Measurements from ENCODE around the gene FOXF2.
A peak's percentile ranks its signal among the peaks of the same experiment; 100 is the strongest.

DNA sequence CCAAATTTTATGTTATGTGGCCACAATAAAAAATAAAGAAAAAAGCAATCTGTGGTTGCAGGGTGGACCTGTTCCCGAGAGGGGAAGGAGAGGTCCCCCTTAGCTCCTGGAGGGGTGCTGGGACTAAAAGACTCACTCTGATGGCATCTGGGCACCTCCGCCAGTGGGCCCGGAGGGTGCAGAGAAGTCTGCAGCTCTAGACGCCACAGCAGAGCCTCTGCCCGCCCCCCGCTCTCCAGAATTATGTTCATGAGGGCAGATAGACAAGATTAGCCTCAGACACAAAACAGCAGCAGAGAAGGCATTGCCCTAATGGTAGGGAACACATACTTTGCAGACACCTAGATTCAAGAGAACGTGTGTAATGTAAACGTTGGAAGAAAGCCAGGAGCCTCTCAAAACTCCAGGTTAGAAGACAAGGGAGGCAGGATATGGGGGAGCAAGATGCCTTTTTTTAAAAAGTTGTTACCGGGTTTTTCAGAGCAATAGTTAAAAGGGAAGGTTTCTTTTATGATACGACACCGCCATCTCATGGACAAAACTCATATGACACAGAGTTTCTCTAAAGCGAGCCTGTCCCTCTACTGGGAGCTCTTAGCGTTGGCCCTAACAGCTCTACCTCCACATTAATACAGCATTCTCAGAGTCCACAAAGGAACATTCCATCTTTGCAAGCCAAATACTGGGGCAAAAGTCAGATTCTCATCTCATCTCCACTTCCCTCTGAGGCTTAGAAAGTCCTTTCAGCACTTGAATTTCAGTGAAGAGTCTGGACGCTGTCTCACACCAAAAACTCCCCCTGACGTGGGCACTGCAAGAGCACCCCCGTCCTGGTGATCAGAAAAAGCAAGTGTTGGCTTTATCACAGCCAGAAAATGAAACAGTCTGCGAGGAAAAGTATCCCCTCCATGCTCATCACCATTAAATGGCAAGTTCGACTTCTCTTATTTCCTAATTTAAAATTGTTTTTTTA lies 47.2 kb downstream of the FOXF2 start:
- TF ChIP-seq, protein P1, sequence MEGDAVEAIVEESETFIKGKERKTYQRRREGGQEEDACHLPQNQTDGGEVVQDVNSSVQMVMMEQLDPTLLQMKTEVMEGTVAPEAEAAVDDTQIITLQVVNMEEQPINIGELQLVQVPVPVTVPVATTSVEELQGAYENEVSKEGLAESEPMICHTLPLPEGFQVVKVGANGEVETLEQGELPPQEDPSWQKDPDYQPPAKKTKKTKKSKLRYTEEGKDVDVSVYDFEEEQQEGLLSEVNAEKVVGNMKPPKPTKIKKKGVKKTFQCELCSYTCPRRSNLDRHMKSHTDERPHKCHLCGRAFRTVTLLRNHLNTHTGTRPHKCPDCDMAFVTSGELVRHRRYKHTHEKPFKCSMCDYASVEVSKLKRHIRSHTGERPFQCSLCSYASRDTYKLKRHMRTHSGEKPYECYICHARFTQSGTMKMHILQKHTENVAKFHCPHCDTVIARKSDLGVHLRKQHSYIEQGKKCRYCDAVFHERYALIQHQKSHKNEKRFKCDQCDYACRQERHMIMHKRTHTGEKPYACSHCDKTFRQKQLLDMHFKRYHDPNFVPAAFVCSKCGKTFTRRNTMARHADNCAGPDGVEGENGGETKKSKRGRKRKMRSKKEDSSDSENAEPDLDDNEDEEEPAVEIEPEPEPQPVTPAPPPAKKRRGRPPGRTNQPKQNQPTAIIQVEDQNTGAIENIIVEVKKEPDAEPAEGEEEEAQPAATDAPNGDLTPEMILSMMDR (IDR thresholded peaks at IDR 0.05): peak; percentile 78
- TF ChIP-seq EZH2 (IDR thresholded peaks at IDR 0.05; ENCODE audit: borderline replicate concordance, insufficient read depth, low read depth, low read length, poor library complexity, severe bottlenecking): no peak

Data from B cell (primary cell).